Peyer's patch (tissue), 4 donors: Measurements from ENCODE around the gene NOL4L. TPM values are rescaled to one million over a fixed set of nuclear protein-coding genes. Genes with fewer than 3 reads are reported as not detected.

Experiments used
- DNase-seq, 3 donors: peaks; one replicate each; pipeline ENCODE4 v3.0.0-alpha.2; 2017 to 2019
- H3K27ac ChIP-seq, 4 donors: fragments of 200-600 bp; sonication (generic); one replicate each; pipeline ENCODE4 v1.5.1; 2016 to 2019
- H3K27me3 ChIP-seq, 2 donors: fragments of 200-600 bp; sonication (generic); one replicate each; pipeline ENCODE4 v1.5.1; 2019
- H3K36me3 ChIP-seq, 3 donors: fragments of 200-600 bp; sonication (generic); one replicate each; pipeline ENCODE4 v1.5.1; 2016 to 2019
- H3K4me1 ChIP-seq, 4 donors: fragments of 200-600 bp; sonication (generic); one replicate each; pipeline ENCODE4 v1.5.1; 2016 to 2019
- H3K4me3 ChIP-seq, 4 donors: fragments of 200-600 bp; sonication (generic); 1 replicate in 3 of 4; 2 replicates in 1 of 4; pipeline ENCODE4 v1.5.1; 2016 to 2019; ENCODE audit warnings: mild to moderate bottlenecking in 1 of 4
- H3K9me3 ChIP-seq, 4 donors: fragments of 200-600 bp; sonication (generic); one replicate each; pipeline ENCODE4 v1.5.1; 2016 to 2019; ENCODE audit warnings: mild to moderate bottlenecking in 1 of 4
- POLR2A ChIP-seq, 2 donors: fragments of 450-650 bp; IDR thresholded peaks; one replicate each; pipeline ENCODE4 v1.5.1; 2017; ENCODE audit warnings: antibody characterized with exemption in 2 of 2, mild to moderate bottlenecking in 2 of 2, moderate library complexity in 2 of 2
- total RNA-seq, 4 donors: library from RNA; depleted of rRNA; stranded (reverse); fragments of >200 nt; gene quantifications; one replicate each; pipeline ENCODE4 v1.1.0, GENCODE V29; 2016
- TF ChIP-seq, protein P1 (sequence below), 6 experiments: fragments of 450-650 bp in 4 of 6; fragments of 200-600 bp in 2 of 6; sonication (generic) in 1 of 6; IDR thresholded peaks; one replicate each; pipeline ENCODE4 v1.5.1; 2017 to 2019; ENCODE audit warnings: antibody characterized with exemption in 6 of 6, mild to moderate bottlenecking in 3 of 6, moderate library complexity in 1 of 6

Gene NOL4L
- total RNA-seq, 4 donors from 2014 or later = 44.6 to 134 (median 109) TPM

DNA sequence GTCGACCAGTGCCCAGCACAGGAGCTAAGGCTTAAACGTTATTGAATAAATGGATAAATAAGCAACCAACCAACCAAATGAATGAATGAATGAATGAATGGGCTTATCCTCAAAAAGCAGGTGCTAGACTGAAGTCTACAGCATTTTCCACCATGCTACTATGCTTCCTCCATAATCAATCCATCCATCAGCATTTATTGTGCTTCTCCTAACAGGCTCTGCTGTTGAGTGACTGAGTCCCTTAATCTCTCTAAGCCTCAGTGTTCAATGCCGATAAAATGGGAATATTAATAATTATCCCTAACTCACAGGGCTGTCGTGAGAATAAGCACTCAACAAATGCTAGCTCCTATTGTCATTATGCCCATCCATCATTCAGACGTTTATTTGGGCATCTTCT, 4.6 kb upstream of the NOL4L start:
- no peaks in the 10 kb centered on the region for H3K9me3 ChIP-seq
- TF ChIP-seq POLR2A (IDR thresholded peaks at IDR 0.05) = no peak
- TF ChIP-seq, protein P1, sequence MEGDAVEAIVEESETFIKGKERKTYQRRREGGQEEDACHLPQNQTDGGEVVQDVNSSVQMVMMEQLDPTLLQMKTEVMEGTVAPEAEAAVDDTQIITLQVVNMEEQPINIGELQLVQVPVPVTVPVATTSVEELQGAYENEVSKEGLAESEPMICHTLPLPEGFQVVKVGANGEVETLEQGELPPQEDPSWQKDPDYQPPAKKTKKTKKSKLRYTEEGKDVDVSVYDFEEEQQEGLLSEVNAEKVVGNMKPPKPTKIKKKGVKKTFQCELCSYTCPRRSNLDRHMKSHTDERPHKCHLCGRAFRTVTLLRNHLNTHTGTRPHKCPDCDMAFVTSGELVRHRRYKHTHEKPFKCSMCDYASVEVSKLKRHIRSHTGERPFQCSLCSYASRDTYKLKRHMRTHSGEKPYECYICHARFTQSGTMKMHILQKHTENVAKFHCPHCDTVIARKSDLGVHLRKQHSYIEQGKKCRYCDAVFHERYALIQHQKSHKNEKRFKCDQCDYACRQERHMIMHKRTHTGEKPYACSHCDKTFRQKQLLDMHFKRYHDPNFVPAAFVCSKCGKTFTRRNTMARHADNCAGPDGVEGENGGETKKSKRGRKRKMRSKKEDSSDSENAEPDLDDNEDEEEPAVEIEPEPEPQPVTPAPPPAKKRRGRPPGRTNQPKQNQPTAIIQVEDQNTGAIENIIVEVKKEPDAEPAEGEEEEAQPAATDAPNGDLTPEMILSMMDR (IDR thresholded peaks at IDR 0.05) = no peak
- peaks cover 0 to 6% (median 0%) of the 10 kb centered on the region in 4 donors for H3K4me1 ChIP-seq
- no peak overlapping the region for H3K27ac ChIP-seq
- no peaks in the 10 kb centered on the region for H3K27me3 ChIP-seq
- no peak for DNase-seq
- no peaks in the 10 kb centered on the region for H3K36me3 ChIP-seq
- H3K4me3 ChIP-seq = no peak overlapping the region

DNA sequence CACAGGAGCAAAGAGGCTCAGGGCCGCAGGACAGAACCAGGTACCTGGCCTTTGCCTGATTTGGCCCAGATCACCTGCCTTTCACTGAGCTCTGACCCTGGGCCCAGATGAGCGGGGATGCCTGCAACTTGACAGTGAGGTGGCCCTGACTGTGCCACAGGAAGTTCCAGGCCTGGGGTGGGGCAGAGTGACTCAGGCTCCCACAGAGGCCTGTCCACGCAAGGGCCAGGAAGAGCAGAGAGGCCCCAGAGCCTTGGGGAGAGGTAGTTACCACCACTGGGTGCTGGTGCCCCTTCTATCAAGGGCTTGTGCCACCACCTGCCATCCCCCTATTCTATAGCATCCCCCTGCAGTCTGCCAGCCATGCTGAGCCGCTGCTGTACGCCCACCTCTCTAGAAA, 4.1 kb upstream of the NOL4L start:
- no peaks in the 10 kb centered on the region for H3K9me3 ChIP-seq
- DNase-seq = no peak
- no peaks in the 10 kb centered on the region for H3K36me3 ChIP-seq
- no peak overlapping the region for H3K27ac ChIP-seq
- H3K4me1 ChIP-seq = peaks cover 0 to 6% (median 2%) of the 10 kb centered on the region in 4 donors
- TF ChIP-seq POLR2A (IDR thresholded peaks at IDR 0.05) = no peak
- TF ChIP-seq, protein P1 (IDR thresholded peaks at IDR 0.05) = no peak
- no peak overlapping the region for H3K4me3 ChIP-seq
- H3K27me3 ChIP-seq = no peaks in the 10 kb centered on the region

DNA sequence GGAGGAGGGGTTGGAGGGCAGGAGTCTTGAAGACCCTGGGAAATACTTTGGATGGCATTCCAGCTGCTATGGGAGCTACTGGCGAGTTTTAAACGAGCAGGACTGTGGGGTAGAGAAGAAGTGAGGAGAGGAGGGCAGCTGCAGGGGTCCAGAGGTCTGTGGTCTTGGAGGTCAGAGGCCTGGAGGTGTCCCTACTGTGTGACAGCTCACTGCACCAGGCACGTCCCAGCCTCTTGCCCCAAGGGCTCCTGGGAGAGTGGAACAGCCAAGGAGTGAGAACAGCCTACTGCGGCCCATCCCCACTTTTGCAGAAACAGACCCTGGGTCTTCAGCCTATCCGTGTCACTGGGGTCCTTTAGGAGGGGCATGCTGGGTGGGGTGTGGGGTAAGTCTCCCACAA, 2.9 kb upstream of the NOL4L start:
- Histone ChIP-seq H3K36me3 (no peaks in the 10 kb centered on the region), H3K4me1 (peaks cover 0 to 16% (median 5%) of the 10 kb centered on the region in 4 donors), H3K9me3 (no peaks in the 10 kb centered on the region), H3K27ac (no peak overlapping the region), H3K27me3 (no peaks in the 10 kb centered on the region), H3K4me3 (no peak overlapping the region)
- TF ChIP-seq, protein P1 (IDR thresholded peaks at IDR 0.05) = no peak
- DNase-seq = no peak

DNA sequence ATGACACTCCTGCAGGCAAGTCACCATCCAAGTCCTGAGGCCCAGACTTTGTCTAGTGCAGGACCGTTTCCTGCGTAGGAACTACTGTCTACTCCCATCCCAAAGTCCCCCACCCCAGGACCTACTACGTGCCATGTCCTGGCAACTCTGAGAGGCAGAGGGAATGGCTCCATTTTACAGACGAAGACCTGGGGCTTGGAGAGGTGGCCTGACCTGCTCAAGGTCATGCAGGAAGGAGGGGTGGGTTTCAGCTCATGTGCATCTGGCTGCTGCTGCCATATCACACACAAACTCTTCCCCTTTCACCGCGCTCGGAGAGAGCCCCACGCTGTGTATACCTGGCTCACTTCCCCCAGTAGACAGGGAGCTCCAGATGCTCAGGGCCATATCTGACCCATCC, 1.2 kb upstream of the NOL4L start:
- TF ChIP-seq POLR2A (IDR thresholded peaks at IDR 0.05) = no peak
- TF ChIP-seq, protein P1 (IDR thresholded peaks at IDR 0.05) = no peak
- Histone ChIP-seq H3K36me3 (no peaks in the 10 kb centered on the region), H3K4me3 (no peak overlapping the region), H3K4me1 (peaks cover 0 to 32% (median 7%) of the 10 kb centered on the region in 4 donors), H3K27me3 (no peaks in the 10 kb centered on the region), H3K27ac (no peak overlapping the region), H3K9me3 (no peaks in the 10 kb centered on the region)
- DNase-seq = no peak

DNA sequence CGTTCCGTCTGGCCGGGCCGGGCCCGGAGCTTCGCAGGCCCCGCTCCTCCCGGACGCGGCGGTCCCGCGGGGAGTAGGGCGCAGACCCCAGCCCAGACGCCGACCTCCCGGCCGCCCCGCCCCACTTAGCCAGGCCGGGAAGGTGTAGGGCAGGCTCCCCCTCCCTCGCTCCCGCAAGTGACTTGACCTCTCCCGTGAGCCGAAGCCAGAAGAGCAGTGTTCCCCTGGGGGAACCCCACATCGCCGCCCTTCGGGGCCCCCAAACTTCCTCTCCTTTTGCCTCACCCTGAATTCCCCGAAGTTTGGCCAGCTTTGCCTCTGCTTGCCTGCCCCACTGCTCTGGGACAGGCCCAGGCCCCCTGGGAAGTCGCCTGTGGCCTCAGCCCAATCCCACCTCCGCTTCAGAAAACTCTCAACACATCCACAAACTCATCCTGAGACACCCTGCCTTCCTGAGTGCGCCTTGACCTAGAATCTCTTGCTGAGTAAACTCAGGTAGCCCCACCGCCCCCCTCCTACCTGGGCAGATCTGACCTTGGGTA, 524 bp upstream of the NOL4L start:
- H3K27ac ChIP-seq = peak overlapping the region in 1 of 4 donors; percentile 46
- TF ChIP-seq, protein P1 (IDR thresholded peaks at IDR 0.05) = no peak
- TF ChIP-seq POLR2A (IDR thresholded peaks at IDR 0.05) = no peak
- no peaks in the 10 kb centered on the region for H3K27me3 ChIP-seq
- no peaks in the 10 kb centered on the region for H3K9me3 ChIP-seq
- H3K4me3 ChIP-seq = peak overlapping the region in 3 of 4 donors; percentile 55 to 86 (median 70)
- no peaks in the 10 kb centered on the region for H3K36me3 ChIP-seq
- DNase-seq = no peak
- peaks cover 0 to 38% (median 7%) of the 10 kb centered on the region in 4 donors for H3K4me1 ChIP-seq
